HL-60 (cell line): ENCODE results near the gene SIL1.

ENCODE experiments used
- DNase-seq, 2 experiments: peaks; one replicate each; pipeline ENCODE4 v3.0.0-alpha.2; 2010 to 2020; ENCODE audit warnings: low read depth in 1 of 2, low spot score in 1 of 2
- H3K27ac ChIP-seq: fragments of 250-450 bp; sonication (Bioruptor Pico); replicated peaks from 2 replicates; pipeline ENCODE4 v1.5.1; 2020; ENCODE audit warnings: mild to moderate bottlenecking, moderate library complexity
- H3K27me3 ChIP-seq: fragments of 250-450 bp; sonication (Bioruptor Pico); 2 replicates; pipeline ENCODE4 v1.5.1; 2021; ENCODE audit warnings: mild to moderate bottlenecking, moderate library complexity; ENCODE audit not compliant: insufficient read depth, poor library complexity, severe bottlenecking
- H3K4me3 ChIP-seq: replicated peaks from 2 replicates; pipeline ENCODE4 v1.5.1; 2011; ENCODE audit warnings: mild to moderate bottlenecking, control low read depth, low read length; ENCODE audit not compliant: insufficient read depth
- CTCF ChIP-seq: IDR thresholded peaks from one replicate; pipeline ENCODE4 v1.5.1; 2011; ENCODE audit warnings: low read length, control low read depth, inconsistent platforms; ENCODE audit not compliant: insufficient read depth
- GABPA ChIP-seq: IDR thresholded peaks from 2 replicates; pipeline ENCODE4 v1.6.1; 2012; ENCODE audit warnings: low read depth
- POLR2AphosphoS5 ChIP-seq: IDR thresholded peaks from 2 replicates; pipeline ENCODE4 v1.6.1; 2012; ENCODE audit warnings: low read depth
- SPI1 ChIP-seq: IDR thresholded peaks from 2 replicates; pipeline ENCODE4 v1.6.1; 2012; ENCODE audit warnings: low read depth, mild to moderate bottlenecking, borderline replicate concordance
- TF ChIP-seq, protein P1 (sequence below): IDR thresholded peaks from 2 replicates; pipeline ENCODE4 v1.6.1; 2012; ENCODE audit warnings: low read depth; ENCODE audit not compliant: insufficient replicate concordance

SIL1 gene

DNA sequence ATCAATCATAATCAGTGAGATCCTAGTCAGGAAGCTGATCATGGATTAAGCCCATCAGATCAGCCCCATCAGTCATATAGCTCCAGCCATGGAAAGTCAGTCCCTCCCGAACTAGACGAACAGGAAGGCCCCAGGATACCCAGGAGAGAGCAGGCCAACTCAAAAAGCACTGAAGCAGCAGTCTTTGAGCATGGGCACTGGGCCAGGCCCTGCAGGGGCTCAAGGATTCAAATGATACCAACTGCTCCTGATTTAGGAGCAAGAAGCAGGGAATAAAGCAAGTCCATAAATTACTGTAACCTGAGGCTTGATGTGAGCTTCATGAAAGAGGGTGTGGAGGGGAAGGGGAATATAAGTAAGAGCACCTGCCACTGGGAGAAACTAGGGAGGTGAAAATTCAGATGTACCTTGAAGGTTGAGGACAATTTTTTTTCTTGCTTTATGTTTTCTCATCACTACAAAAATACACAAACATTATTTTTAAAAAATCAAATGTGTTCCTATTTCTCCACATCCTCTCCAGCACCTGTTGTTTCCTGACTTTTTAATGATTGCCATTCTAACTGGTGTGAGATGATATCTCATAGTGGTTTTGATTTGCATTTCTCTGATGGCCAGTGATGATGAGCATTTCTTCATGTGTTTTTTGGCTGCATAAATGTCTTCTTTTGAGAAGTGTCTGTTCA is 115.2 kb downstream of the SIL1 start:
- TF ChIP-seq, protein P1, sequence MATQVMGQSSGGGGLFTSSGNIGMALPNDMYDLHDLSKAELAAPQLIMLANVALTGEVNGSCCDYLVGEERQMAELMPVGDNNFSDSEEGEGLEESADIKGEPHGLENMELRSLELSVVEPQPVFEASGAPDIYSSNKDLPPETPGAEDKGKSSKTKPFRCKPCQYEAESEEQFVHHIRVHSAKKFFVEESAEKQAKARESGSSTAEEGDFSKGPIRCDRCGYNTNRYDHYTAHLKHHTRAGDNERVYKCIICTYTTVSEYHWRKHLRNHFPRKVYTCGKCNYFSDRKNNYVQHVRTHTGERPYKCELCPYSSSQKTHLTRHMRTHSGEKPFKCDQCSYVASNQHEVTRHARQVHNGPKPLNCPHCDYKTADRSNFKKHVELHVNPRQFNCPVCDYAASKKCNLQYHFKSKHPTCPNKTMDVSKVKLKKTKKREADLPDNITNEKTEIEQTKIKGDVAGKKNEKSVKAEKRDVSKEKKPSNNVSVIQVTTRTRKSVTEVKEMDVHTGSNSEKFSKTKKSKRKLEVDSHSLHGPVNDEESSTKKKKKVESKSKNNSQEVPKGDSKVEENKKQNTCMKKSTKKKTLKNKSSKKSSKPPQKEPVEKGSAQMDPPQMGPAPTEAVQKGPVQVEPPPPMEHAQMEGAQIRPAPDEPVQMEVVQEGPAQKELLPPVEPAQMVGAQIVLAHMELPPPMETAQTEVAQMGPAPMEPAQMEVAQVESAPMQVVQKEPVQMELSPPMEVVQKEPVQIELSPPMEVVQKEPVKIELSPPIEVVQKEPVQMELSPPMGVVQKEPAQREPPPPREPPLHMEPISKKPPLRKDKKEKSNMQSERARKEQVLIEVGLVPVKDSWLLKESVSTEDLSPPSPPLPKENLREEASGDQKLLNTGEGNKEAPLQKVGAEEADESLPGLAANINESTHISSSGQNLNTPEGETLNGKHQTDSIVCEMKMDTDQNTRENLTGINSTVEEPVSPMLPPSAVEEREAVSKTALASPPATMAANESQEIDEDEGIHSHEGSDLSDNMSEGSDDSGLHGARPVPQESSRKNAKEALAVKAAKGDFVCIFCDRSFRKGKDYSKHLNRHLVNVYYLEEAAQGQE, result no peak
- TF ChIP-seq SPI1 (no peak), CTCF (no peak), POLR2AphosphoS5 (no peak), GABPA (no peak)
- Histone ChIP-seq H3K27ac (no peak overlapping the region), H3K27me3 (no peaks in the 10 kb centered on the region), H3K4me3 (no peak overlapping the region)
- DNase-seq, result no peak

GRCh38 chr5:139079991-139080610 is 118.1 kb downstream of the SIL1 start:
- Histone ChIP-seq H3K27ac (no peak overlapping the region), H3K27me3 (no peaks in the 10 kb centered on the region), H3K4me3 (no peak overlapping the region)
- DNase-seq, result no peak
- TF ChIP-seq GABPA (no peak), SPI1 (no peak), POLR2AphosphoS5 (no peak), CTCF (no peak)
- TF ChIP-seq, protein P1, result no peak

DNA sequence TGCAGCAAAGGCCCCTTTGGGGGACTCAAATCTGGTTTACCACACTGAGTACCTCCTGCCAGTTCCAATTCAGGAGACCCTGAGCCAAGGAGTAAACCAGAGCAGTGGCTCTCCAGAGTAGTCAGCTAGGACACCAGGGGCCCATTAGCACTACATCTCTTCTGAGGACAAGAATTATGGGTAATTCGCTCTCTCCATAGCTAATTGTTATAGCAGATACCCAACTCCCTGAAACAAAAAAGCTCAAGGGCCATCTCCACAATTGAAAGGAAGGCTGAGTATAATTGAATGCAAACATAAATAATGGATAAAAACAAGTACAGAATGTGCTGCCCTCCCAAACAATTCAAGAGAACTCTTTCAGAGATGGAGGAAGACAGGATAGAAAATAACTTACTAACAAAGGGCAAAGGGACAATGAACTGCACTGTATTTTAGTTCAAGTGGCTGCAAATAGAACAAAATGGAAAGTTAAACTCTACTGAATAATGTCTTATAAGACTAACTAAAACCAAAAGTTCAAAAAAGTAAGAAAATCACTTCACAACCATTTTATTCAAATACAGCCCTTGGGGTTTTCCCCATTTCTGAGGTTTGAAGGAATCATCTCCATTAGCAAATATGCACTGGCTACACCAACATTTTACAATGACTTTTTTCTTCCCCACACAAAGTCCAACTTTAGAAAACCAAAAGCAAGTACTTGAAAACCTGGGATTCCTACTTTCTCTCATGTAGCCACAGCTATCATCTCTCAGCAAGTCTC is 118.8 kb downstream of the SIL1 start:
- TF ChIP-seq, protein P1, result no peak
- TF ChIP-seq GABPA (no peak), CTCF (no peak), SPI1 (no peak), POLR2AphosphoS5 (no peak)
- Histone ChIP-seq H3K27ac (no peak overlapping the region), H3K27me3 (no peaks in the 10 kb centered on the region), H3K4me3 (no peak overlapping the region)
- DNase-seq, result no peak
